Natural killer cell treated with Interleukin-12 subunit alpha and Interleukin-12 subunit beta and Interleukin-15 and Interleukin-18, amount 100 ng/mL, for 72 hours (primary cell): ENCODE data around the gene ZNF221. TPM values are rescaled to one million over a fixed set of nuclear protein-coding genes. Genes with fewer than 3 reads are reported as not detected.
A peak's percentile ranks its signal among the peaks of the same experiment; 100 is the strongest.

Experiments used
- ATAC-seq, 2 donors: fragments of 150-1000 bp; cut with Tn5 transposase in 1 of 2; sonication (Bioruptor Pico), chemical (Tn5 transposase) in 1 of 2; 2 replicates each; pipeline ENCODE4 v1.10.0; 2021
- DNase-seq: peaks from one replicate; pipeline ENCODE4 v3.0.0; 2022; ENCODE audit warnings: low spot score
- H3K27ac Mint-ChIP-seq, 2 donors: 1 replicate in 1 of 2; 2 replicates in 1 of 2; pipeline ENCODE4 v1.8.0; 2022; ENCODE audit warnings: mixed read lengths in 2 of 2, mild to moderate bottlenecking in 1 of 2, moderate library complexity in 1 of 2
- H3K27me3 Mint-ChIP-seq, 2 donors: 1 replicate in 1 of 2; 2 replicates in 1 of 2; pipeline ENCODE4 v1.8.0; 2022; ENCODE audit warnings: mixed read lengths in 2 of 2
- H3K36me3 Mint-ChIP-seq: one replicate; pipeline ENCODE4 v1.8.0; 2022; ENCODE audit warnings: mixed read lengths
- H3K4me1 Mint-ChIP-seq, 2 donors: 1 replicate in 1 of 2; 2 replicates in 1 of 2; pipeline ENCODE4 v1.8.0; 2022; ENCODE audit warnings: low read depth in 2 of 2, mixed read lengths in 2 of 2, mild to moderate bottlenecking in 1 of 2
- H3K4me3 Mint-ChIP-seq: one replicate; pipeline ENCODE4 v1.8.0; 2022; ENCODE audit warnings: mixed read lengths
- H3K9me3 Mint-ChIP-seq: 2 replicates; pipeline ENCODE4 v1.8.0; 2022; ENCODE audit warnings: mixed read lengths
- total RNA-seq, 2 donors: library from RNA; stranded (reverse); gene quantifications; one replicate each; pipeline ENCODE4 v1.2.3, GENCODE V29; 2022

ZNF221 gene
- total RNA-seq, 2 donors from 2014 or later: 3.7 to 5.1 TPM

- ATAC-seq: peak; percentile 94
Observed at GRCh38 chr19:43983912-43984686, 33.1 kb downstream of the ZNF221 start, which contains the start of gene ZNF155. Gene ZNF155 (plus strand): TSS chr19:43984188. CDS start chr19:43988544, 4,356 bp downstream.

GRCh38 chr19:43984687-43985000, 33.6 kb downstream of the ZNF221 start:
- DNase-seq (no peak), ATAC-seq (peak in 1 of 2 donors; percentile 36)
- Mint-ChIP-seq H3K9me3 (peaks cover 4% of the 10 kb centered on the region), H3K36me3 (peaks cover 17% of the 10 kb centered on the region), H3K27ac (peak overlapping the region; percentile 53 to 87), H3K27me3 (no peaks in the 10 kb centered on the region), H3K4me3 (peak overlapping the region; percentile 88), H3K4me1 (peaks cover 0 to 5% of the 10 kb centered on the region in 2 donors)

More at GRCh38 chr19:43983912-43984686, 33.1 kb downstream of the ZNF221 start, which contains the start of gene ZNF155:
- H3K4me3 Mint-ChIP-seq: peak within 1 kb of the TSS; percentile 88
- no peaks in the 10 kb centered on the region for H3K27me3 Mint-ChIP-seq
- peak; percentile 72 for DNase-seq
- peaks cover 4% of the 10 kb centered on the region for H3K9me3 Mint-ChIP-seq
- H3K36me3 Mint-ChIP-seq: peaks cover 11% of the 10 kb centered on the region
- H3K27ac Mint-ChIP-seq: peak within 1 kb of the TSS; percentile 53 to 87
- H3K4me1 Mint-ChIP-seq: peaks cover 0 to 5% of the 10 kb centered on the region in 2 donors

- Mint-ChIP-seq H3K36me3 (peaks cover 47% of the 10 kb centered on the region), H3K9me3 (peaks cover 21% of the 10 kb centered on the region), H3K27me3 (peaks cover 0 to 3% of the 10 kb centered on the region in 2 donors), H3K27ac (no peak overlapping the region), H3K4me3 (no peak overlapping the region), H3K4me1 (peaks cover 9 to 10% of the 10 kb centered on the region in 2 donors)
- ATAC-seq (no peak), DNase-seq (no peak)
Observed at GRCh38 chr19:43997631-43998290, 46.7 kb downstream of the ZNF221 start.

- peaks cover 32 to 33% of the 10 kb centered on the region in 2 donors for H3K4me1 Mint-ChIP-seq
- H3K4me3 Mint-ChIP-seq: peak overlapping the region; percentile 95
- ATAC-seq: no peak
- peaks cover 29% of the 10 kb centered on the region for H3K36me3 Mint-ChIP-seq
- peak overlapping the region; percentile 88 to 98 for H3K27ac Mint-ChIP-seq
- H3K27me3 Mint-ChIP-seq: peaks cover 0 to 3% of the 10 kb centered on the region in 2 donors
- peaks cover 13% of the 10 kb centered on the region for H3K9me3 Mint-ChIP-seq
- DNase-seq: no peak
Observed at GRCh38 chr19:44002212-44002565, 51.2 kb downstream of the ZNF221 start.

- peak within 1 kb of the TSS; percentile 88 to 98 for H3K27ac Mint-ChIP-seq
- H3K4me1 Mint-ChIP-seq: peaks cover 37 to 39% of the 10 kb centered on the region in 2 donors
- H3K9me3 Mint-ChIP-seq: peaks cover 19% of the 10 kb centered on the region
- DNase-seq (peak; percentile 91), ATAC-seq (peak; percentile 98 to 99)
- H3K27me3 Mint-ChIP-seq: peaks cover 0 to 3% of the 10 kb centered on the region in 2 donors
- H3K4me3 Mint-ChIP-seq: peak within 1 kb of the TSS; percentile 95
- H3K36me3 Mint-ChIP-seq: peaks cover 33% of the 10 kb centered on the region
Observed at GRCh38 chr19:44002566-44003460, 51.8 kb downstream of the ZNF221 start, which contains the start of gene ZNF230. Gene ZNF230 (plus strand): TSS chr19:44002957. CDS start chr19:44007079, 4,122 bp downstream.

- no peak for DNase-seq
- Mint-ChIP-seq H3K36me3 (peaks cover 34% of the 10 kb centered on the region), H3K4me1 (peaks cover 37 to 39% of the 10 kb centered on the region in 2 donors), H3K27me3 (peaks cover 0 to 3% of the 10 kb centered on the region in 2 donors), H3K9me3 (peaks cover 14% of the 10 kb centered on the region), H3K4me3 (peak overlapping the region; percentile 95), H3K27ac (peak overlapping the region; percentile 88 to 98)
- ATAC-seq: no peak
Observed at GRCh38 chr19:44003461-44004009, 52.5 kb downstream of the ZNF221 start.

GRCh38 chr19:44005973-44006372, 54.9 kb downstream of the ZNF221 start:
- ATAC-seq (peak; percentile 43 to 73), DNase-seq (no peak)
- H3K36me3 Mint-ChIP-seq: peaks cover 51% of the 10 kb centered on the region
- peaks cover 37 to 39% of the 10 kb centered on the region in 2 donors for H3K4me1 Mint-ChIP-seq
- no peaks in the 10 kb centered on the region for H3K27me3 Mint-ChIP-seq
- peaks cover 28% of the 10 kb centered on the region for H3K9me3 Mint-ChIP-seq
- H3K27ac Mint-ChIP-seq: peak overlapping the region; percentile 29 to 89
- H3K4me3 Mint-ChIP-seq: peak overlapping the region; percentile 26

- no peak for DNase-seq
- H3K27ac Mint-ChIP-seq: peak overlapping the region in 1 of 2 donors; percentile 89
- H3K36me3 Mint-ChIP-seq: peaks cover 59% of the 10 kb centered on the region
- H3K4me1 Mint-ChIP-seq: peaks cover 31 to 33% of the 10 kb centered on the region in 2 donors
- H3K27me3 Mint-ChIP-seq: no peaks in the 10 kb centered on the region
- H3K4me3 Mint-ChIP-seq: no peak overlapping the region
- H3K9me3 Mint-ChIP-seq: peaks cover 30% of the 10 kb centered on the region
- ATAC-seq: no peak
Observed at GRCh38 chr19:44007473-44007872, 56.4 kb downstream of the ZNF221 start.

- H3K9me3 Mint-ChIP-seq: peaks cover 36% of the 10 kb centered on the region
- no peak overlapping the region for H3K4me3 Mint-ChIP-seq
- H3K27me3 Mint-ChIP-seq: no peaks in the 10 kb centered on the region
- H3K36me3 Mint-ChIP-seq: peaks cover 83% of the 10 kb centered on the region
- H3K27ac Mint-ChIP-seq: no peak overlapping the region
- DNase-seq: no peak
- peaks cover 17 to 19% of the 10 kb centered on the region in 2 donors for H3K4me1 Mint-ChIP-seq
- ATAC-seq: no peak
Observed at GRCh38 chr19:44010468-44010867, 59.4 kb downstream of the ZNF221 start.

Other genes starting within 250 kb of the ZNF221 start
- not detected for gene IRGC, start 235.2 kb upstream of the ZNF221 start, total RNA-seq
- gene SMG9, start 196.3 kb upstream of the ZNF221 start, total RNA-seq: 100 to 1,000 TPM in 1 of 2 donors, 10 to 100 TPM in 1; 89.4 to 103 TPM
- 100 to 1,000 TPM in 1 of 2 donors, 10 to 100 TPM in 1; 99.4 to 107 TPM for gene KCNN4, start 170.3 kb upstream of the ZNF221 start, total RNA-seq
- under 1 TPM in 1 of 2 donors, not detected in 1; 0.29 TPM for gene LYPD5, start 148.8 kb upstream of the ZNF221 start, total RNA-seq
- gene ZNF283, start 123.9 kb upstream of the ZNF221 start, total RNA-seq: 1 to 10 TPM; 7.2 to 8.3 TPM
- gene ZNF404, start 67.3 kb upstream of the ZNF221 start, total RNA-seq: 1 to 10 TPM in 1 of 2 donors, under 1 TPM in 1; 0.81 to 1.1 TPM
- 10 to 100 TPM; 15.1 to 15.6 TPM for gene ZNF45, start 15.9 kb upstream of the ZNF221 start, total RNA-seq
- 1 to 10 TPM; 6.3 to 7.4 TPM for gene ZNF155, start 33.0 kb downstream of the ZNF221 start, total RNA-seq
- 10 to 100 TPM in 1 of 2 donors, 1 to 10 TPM in 1; 6.6 to 11.7 TPM for gene ZNF230, start 51.7 kb downstream of the ZNF221 start, total RNA-seq
- 1 to 10 TPM; 2.2 to 4.8 TPM for gene ZNF222, start 74.2 kb downstream of the ZNF221 start, total RNA-seq
- gene ZNF223, start 100.8 kb downstream of the ZNF221 start, total RNA-seq: 1 to 10 TPM in 1 of 2 donors, under 1 TPM in 1; 0.67 to 2.5 TPM
- gene ZNF284, start 120.9 kb downstream of the ZNF221 start, total RNA-seq: 1 to 10 TPM; 1.6 to 1.8 TPM
- gene ZNF224, start 143.1 kb downstream of the ZNF221 start, total RNA-seq: 10 to 100 TPM; 29.0 to 36.1 TPM
- gene ZNF225, start 162.2 kb downstream of the ZNF221 start, total RNA-seq: 1 to 10 TPM; 4.7 to 5.4 TPM
- 1 to 10 TPM; 9.0 TPM for gene ZNF234, start 190.3 kb downstream of the ZNF221 start, total RNA-seq
- gene ZNF226, start 213.9 kb downstream of the ZNF221 start, total RNA-seq: 10 to 100 TPM; 10.6 to 11.8 TPM